HepG2 (cell line): ENCODE measurements around the gene RASAL1. TPM values are rescaled to one million over a fixed set of nuclear protein-coding genes. Genes with fewer than 3 reads are reported as not detected.

Experiments used
- ATAC-seq: fragments of 200-7000 bp; cut with Tn5 transposase; 3 replicates; pipeline ENCODE4 v1.9.1; 2020; ENCODE audit warnings: mild to moderate bottlenecking, moderate library complexity
- BruUV-seq: library from RNA; stranded (reverse); fragments of 400-500 nt; replicated peaks from 2 replicates; lab custom pipeline; 2021; lab: Mats Ljungman, UMichigan
- CTCF ChIA-PET: fragments of 300-600 bp; formaldehyde crosslinking; extraction: SDS; loops from one replicate; lab custom pipeline; 2021; ENCODE audit warnings: low total read pairs, inconsistent platforms, low intra/inter-chr PET ratio; lab: Yijun Ruan, JAX
- POLR2A ChIA-PET: fragments of 350-600 bp; sonication (Branson Sonifier 250); formaldehyde crosslinking; loops from one replicate; lab custom pipeline; 2020; ENCODE audit warnings: antibody characterized with exemption, inconsistent platforms; lab: Yijun Ruan, JAX
- DNase-seq: peaks from one replicate; pipeline ENCODE4 v3.0.0-alpha.2; 2015; ENCODE audit warnings: low spot score
- FAIRE-seq: peaks from 3 replicates; lab custom pipeline; 2011; peaks lifted over from hg19 to GRCh38; lab: Jason Lieb, UNC
- H2AFZ ChIP-seq: one replicate; pipeline ENCODE4 v1.6.1; 2011; ENCODE audit warnings: low read length, inconsistent platforms
- H3K27ac ChIP-seq: fragments of 300-600 bp; 3 replicates; pipeline ENCODE4 v1.8.0; 2011; ENCODE audit warnings: mixed run types, mild to moderate bottlenecking, mixed read lengths, low read length, inconsistent platforms; ENCODE audit not compliant: insufficient read depth; ENCODE audit errors: extremely low read length
- H3K27me3 ChIP-seq, 2 experiments: fragments of 200-600 bp in 1 of 2; 2 replicates in 1 of 2; 3 replicates in 1 of 2; pipeline versions ENCODE4 v1.6.0 to v1.8.0; 2011; ENCODE audit warnings: low read length in 2 of 2, mild to moderate bottlenecking in 2 of 2, moderate library complexity in 2 of 2, inconsistent platforms in 1 of 2; ENCODE audit not compliant: insufficient read depth in 2 of 2, control insufficient read depth in 1 of 2
- H3K36me3 ChIP-seq, 2 experiments: fragments of 200-600 bp in 1 of 2; replicated peaks in 1 of 2; 2 replicates in 1 of 2; 3 replicates in 1 of 2; pipeline versions ENCODE4 v1.5.1 to v1.8.0; 2011; ENCODE audit warnings: low read length in 2 of 2, inconsistent platforms in 1 of 2; ENCODE audit not compliant: insufficient read depth in 2 of 2, control insufficient read depth in 1 of 2
- H3K4me1 ChIP-seq: 2 replicates; pipeline ENCODE4 v1.5.1; 2012; ENCODE audit warnings: low read length, inconsistent platforms; ENCODE audit not compliant: insufficient read depth
- H3K4me2 ChIP-seq: 2 replicates; pipeline ENCODE4 v1.6.0; 2011; ENCODE audit warnings: low read depth, low read length, inconsistent platforms
- H3K4me3 ChIP-seq, 3 experiments: fragments of 200-600 bp in 1 of 3; sonication (generic), shearing (Covaris generic) in 1 of 3; replicated peaks in 1 of 3; 2 replicates each; pipeline ENCODE4 v1.5.1; 2011 to 2016; ENCODE audit warnings: low read length in 3 of 3, inconsistent platforms in 2 of 3, low read depth in 2 of 3, mild to moderate bottlenecking in 2 of 3, control low read depth in 1 of 3, mixed read lengths in 1 of 3; ENCODE audit not compliant: insufficient read depth in 1 of 3
- H3K79me2 ChIP-seq: one replicate; pipeline ENCODE4 v1.6.1; 2011; ENCODE audit warnings: low read length, inconsistent platforms; ENCODE audit not compliant: insufficient read depth
- H3K9ac ChIP-seq: 2 replicates; pipeline ENCODE4 v1.6.0; 2011; ENCODE audit warnings: mild to moderate bottlenecking, low read depth, low read length, inconsistent platforms; ENCODE audit not compliant: insufficient read depth
- H3K9me3 ChIP-seq: 2 replicates; pipeline ENCODE4 v1.5.1; 2012; ENCODE audit warnings: mild to moderate bottlenecking, low read length
- H4K20me1 ChIP-seq: 2 replicates; pipeline ENCODE4 v1.6.0; 2011; ENCODE audit warnings: inconsistent platforms, mild to moderate bottlenecking, low read length, moderate library complexity; ENCODE audit not compliant: insufficient read depth
- ARHGAP35 ChIP-seq: sonication (generic); formaldehyde crosslinking; IDR thresholded peaks from 2 replicates; pipeline ENCODE4 v1.9.0; 2022; ENCODE audit warnings: mild to moderate bottlenecking, inconsistent platforms, moderate library complexity, missing genetic modification reagents, borderline replicate concordance
- ARID2 ChIP-seq: sonication (generic); formaldehyde crosslinking; IDR thresholded peaks from 2 replicates; pipeline ENCODE4 v1.8.1; 2022; ENCODE audit warnings: mild to moderate bottlenecking, missing genetic modification reagents, borderline replicate concordance
- DR1 ChIP-seq: sonication (generic); formaldehyde crosslinking; IDR thresholded peaks from 2 replicates; pipeline ENCODE4 v1.8.0; 2021; ENCODE audit warnings: mild to moderate bottlenecking, missing genetic modification reagents, inconsistent platforms
- EEA1 ChIP-seq: sonication (generic); formaldehyde crosslinking; IDR thresholded peaks from 2 replicates; pipeline ENCODE4 v1.5.1; 2020; ENCODE audit warnings: mild to moderate bottlenecking, missing genetic modification reagents, borderline replicate concordance
- ESRRA ChIP-seq: sonication (generic); formaldehyde crosslinking; IDR thresholded peaks from 2 replicates; pipeline ENCODE4 v1.5.1; 2020; ENCODE audit warnings: mild to moderate bottlenecking, low read depth, missing genetic modification reagents
- FOXA3 ChIP-seq: IDR thresholded peaks from 2 replicates; pipeline ENCODE4 v1.6.1; 2016; ENCODE audit warnings: missing genetic modification reagents, missing compliant biosample characterization
- GFI1 ChIP-seq: sonication (generic); formaldehyde crosslinking; IDR thresholded peaks from 2 replicates; pipeline ENCODE4 v1.5.0; 2020; ENCODE audit warnings: missing genetic modification reagents, mild to moderate bottlenecking, borderline replicate concordance
- KLF16 ChIP-seq, 2 experiments: sonication (generic) in 1 of 2; formaldehyde crosslinking in 1 of 2; IDR thresholded peaks; 2 replicates each; pipeline versions ENCODE4 v1.6.1 to v1.8.0; 2016 to 2023; ENCODE audit warnings: missing genetic modification reagents in 2 of 2, missing compliant biosample characterization in 1 of 2
- PHF5A ChIP-seq: IDR thresholded peaks from one replicate; pipeline ENCODE4 v1.6.1; 2018; ENCODE audit warnings: low read depth, missing genetic modification reagents; ENCODE audit not compliant: unreplicated experiment
- RAD21 ChIP-seq: fragments of 450-650 bp; formaldehyde crosslinking; IDR thresholded peaks from 2 replicates; pipeline ENCODE4 v1.5.0; 2020; ENCODE audit warnings: mild to moderate bottlenecking
- ZFX ChIP-seq: sonication (generic); formaldehyde crosslinking; IDR thresholded peaks from 2 replicates; pipeline ENCODE4 v1.4.0; 2020; ENCODE audit warnings: mild to moderate bottlenecking, low read depth, missing genetic modification reagents, moderate library complexity
- ZMYM3 ChIP-seq: sonication (generic); formaldehyde crosslinking; IDR thresholded peaks from 2 replicates; pipeline ENCODE4 v1.5.1; 2020; ENCODE audit warnings: mild to moderate bottlenecking, missing genetic modification reagents
- ZNF12 ChIP-seq: sonication (generic); formaldehyde crosslinking; IDR thresholded peaks from 2 replicates; pipeline ENCODE4 v1.5.0; 2020; ENCODE audit warnings: missing genetic modification reagents
- ZNF629 ChIP-seq: sonication (generic); formaldehyde crosslinking; conservative IDR thresholded peaks from 2 replicates; pipeline ENCODE4 v1.5.0; 2020; ENCODE audit warnings: missing genetic modification reagents
- WGBS: methylation state at CpG from one replicate; pipeline ENCODE4 v1.1.6; 2017; ENCODE audit warnings: low lambda C conversion rate; 5-methylcytosine and 5-hydroxymethylcytosine counted together
- in situ Hi-C: cut with HindIII; loops from 2 replicates; pipeline ENCODE4 v1.10.0; 2017; ENCODE audit warnings: low pct_unique_long_range_greater_than_20kb; ENCODE audit not compliant: extremely low pct_ligation_motif_present
- intact Hi-C: fragments of 100-400 bp; cut with micrococcal nuclease; formaldehyde crosslinking; loops from one replicate; pipeline ENCODE4 v1.10.0; 2022; ENCODE audit not compliant: unreplicated experiment
- polyA plus RNA-seq, 8 experiments: library from polyadenylated mRNA; depleted of rRNA in 3 of 8; stranded (reverse) in 7 of 8; unstranded in 1 of 8; fragments of >200 nt; fragmentation: Illumina TruSeq in 4 of 8; extraction: Trizol in 4 of 8; gene quantifications; 2 replicates each; pipeline versions ENCODE4 v1.2.1 to v1.2.3, GENCODE V29; 2011 to 2016; ENCODE audit warnings: low read depth in 4 of 8, missing spikeins in 1 of 8, mixed read lengths in 1 of 8; ENCODE audit not compliant: insufficient read depth in 1 of 8
- total RNA-seq, 5 experiments: library from RNA; depleted of rRNA; stranded (reverse); fragments of >200 nt; fragmentation: Illumina TruSeq; extraction: Trizol; gene quantifications; 2 replicates each; pipeline ENCODE4 v1.2.3, GENCODE V29; 2016; ENCODE audit warnings: low read depth in 1 of 5
- TF ChIP-seq, protein P1 (sequence below): sonication (generic); IDR thresholded peaks from 2 replicates; pipeline ENCODE4 v1.6.1; 2016; ENCODE audit warnings: low read depth, borderline replicate concordance
- TF ChIP-seq, protein P2 (sequence below): sonication (generic); formaldehyde crosslinking; IDR thresholded peaks from 2 replicates; pipeline ENCODE4 v1.8.0; 2022; ENCODE audit warnings: mild to moderate bottlenecking, missing genetic modification reagents; ENCODE audit not compliant: insufficient replicate concordance
- TF ChIP-seq, protein P3 (sequence below): sonication (generic); formaldehyde crosslinking; IDR thresholded peaks from 2 replicates; pipeline ENCODE4 v1.8.1; 2023; ENCODE audit warnings: mild to moderate bottlenecking, inconsistent platforms, moderate library complexity, missing genetic modification reagents, borderline replicate concordance

The RASAL1 gene
- total and polyA plus RNA-seq, 2 of the 13 experiments (the other 11 are each of a cell fraction or from before 2014, with no cell fraction given) = not detected

DNA sequence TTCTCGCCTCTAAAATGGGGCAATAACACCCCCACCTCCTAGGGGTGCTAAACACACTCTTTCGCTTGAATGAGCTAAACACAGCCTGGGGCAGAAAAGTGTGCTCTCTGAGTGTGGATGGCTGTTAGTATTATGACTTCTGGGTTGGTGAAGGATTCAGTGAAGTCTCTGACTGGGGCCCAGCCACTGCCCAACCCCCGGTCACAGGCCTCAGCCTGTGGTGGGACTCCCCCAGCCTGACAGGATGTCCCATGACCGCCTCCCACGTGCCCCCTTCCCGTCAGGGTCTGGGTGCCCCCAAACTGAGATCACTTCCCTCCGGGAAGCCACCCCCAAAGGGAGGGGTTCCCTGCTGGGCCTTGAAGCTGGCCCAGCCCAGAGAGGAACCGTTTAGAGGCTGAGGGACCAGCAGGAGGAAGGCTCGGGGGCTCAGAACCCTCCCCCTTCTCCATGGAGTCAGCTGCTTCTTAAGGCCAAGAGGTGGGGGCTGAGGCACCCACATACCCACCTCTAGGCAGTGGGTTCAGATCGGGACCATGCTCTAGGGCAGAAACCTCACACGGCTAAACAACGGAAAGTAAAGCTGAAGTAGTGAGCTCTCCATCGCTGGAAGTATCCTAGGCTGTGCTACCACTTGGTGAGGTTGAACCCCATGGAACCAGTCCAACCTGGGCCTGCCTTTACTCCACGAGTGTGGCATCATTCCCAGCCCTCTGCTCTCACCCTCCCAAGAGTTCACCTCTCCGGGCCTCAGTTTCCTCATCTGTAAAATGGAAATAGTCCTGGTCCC, 65.2 kb downstream of the RASAL1 start:
- CTCF ChIA-PET = no interaction called here
- Histone ChIP-seq H3K79me2 (no peaks in the 10 kb centered on the region), H3K9ac (no peak overlapping the region), H3K27me3 (peaks cover 7 to 19% of the 10 kb centered on the region in 2 experiments; a peak in 4 of 5 replicates), H3K4me2 (no peak overlapping the region), H3K4me1 (peaks cover 23% of the 10 kb centered on the region), H4K20me1 (no peaks in the 10 kb centered on the region), H3K27ac (no peak overlapping the region), H3K36me3 (no peaks in the 10 kb centered on the region), H3K9me3 (no peaks in the 10 kb centered on the region), H2AFZ (no peak overlapping the region), H3K4me3 (no peak overlapping the region)
- intact Hi-C loops (no loop called here), in situ Hi-C loops (no loop called here)
- DNase-seq = no peak
- FAIRE-seq = no peak
- TF ChIP-seq, protein P1, sequence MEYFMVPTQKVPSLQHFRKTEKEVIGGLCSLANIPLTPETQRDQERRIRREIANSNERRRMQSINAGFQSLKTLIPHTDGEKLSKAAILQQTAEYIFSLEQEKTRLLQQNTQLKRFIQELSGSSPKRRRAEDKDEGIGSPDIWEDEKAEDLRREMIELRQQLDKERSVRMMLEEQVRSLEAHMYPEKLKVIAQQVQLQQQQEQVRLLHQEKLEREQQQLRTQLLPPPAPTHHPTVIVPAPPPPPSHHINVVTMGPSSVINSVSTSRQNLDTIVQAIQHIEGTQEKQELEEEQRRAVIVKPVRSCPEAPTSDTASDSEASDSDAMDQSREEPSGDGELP = no peak
- TF ChIP-seq, protein P2, sequence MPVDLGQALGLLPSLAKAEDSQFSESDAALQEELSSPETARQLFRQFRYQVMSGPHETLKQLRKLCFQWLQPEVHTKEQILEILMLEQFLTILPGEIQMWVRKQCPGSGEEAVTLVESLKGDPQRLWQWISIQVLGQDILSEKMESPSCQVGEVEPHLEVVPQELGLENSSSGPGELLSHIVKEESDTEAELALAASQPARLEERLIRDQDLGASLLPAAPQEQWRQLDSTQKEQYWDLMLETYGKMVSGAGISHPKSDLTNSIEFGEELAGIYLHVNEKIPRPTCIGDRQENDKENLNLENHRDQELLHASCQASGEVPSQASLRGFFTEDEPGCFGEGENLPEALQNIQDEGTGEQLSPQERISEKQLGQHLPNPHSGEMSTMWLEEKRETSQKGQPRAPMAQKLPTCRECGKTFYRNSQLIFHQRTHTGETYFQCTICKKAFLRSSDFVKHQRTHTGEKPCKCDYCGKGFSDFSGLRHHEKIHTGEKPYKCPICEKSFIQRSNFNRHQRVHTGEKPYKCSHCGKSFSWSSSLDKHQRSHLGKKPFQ (CRISPR knock-in tag) = no peak
- TF ChIP-seq ZMYM3 (CRISPR knock-in tag) = 0 out of 2 replicates have a peak, but pooled peaks have one; percentile 36
- TF ChIP-seq, protein P3, sequence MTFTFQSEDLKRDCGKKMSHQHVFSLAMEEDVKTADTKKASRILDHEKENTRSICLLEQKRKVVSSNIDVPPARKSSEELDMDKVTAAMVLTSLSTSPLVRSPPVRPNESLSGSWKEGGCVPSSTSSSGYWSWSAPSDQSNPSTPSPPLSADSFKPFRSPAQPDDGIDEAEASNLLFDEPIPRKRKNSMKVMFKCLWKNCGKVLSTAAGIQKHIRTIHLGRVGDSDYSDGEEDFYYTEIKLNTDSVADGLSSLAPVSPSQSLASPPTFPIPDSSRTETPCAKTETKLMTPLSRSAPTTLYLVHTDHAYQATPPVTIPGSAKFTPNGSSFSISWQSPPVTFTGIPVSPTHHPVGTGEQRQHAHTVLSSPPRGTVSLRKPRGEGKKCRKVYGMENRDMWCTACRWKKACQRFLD (CRISPR knock-in tag) = no peak
- no peak for TF ChIP-seq RAD21 (CRISPR knock-in tag)
- peak; percentile 58 for TF ChIP-seq ZNF629 (CRISPR knock-in tag)
- TF ChIP-seq DR1 (CRISPR knock-in tag) = no peak
- no peak for TF ChIP-seq ARID2 (CRISPR knock-in tag)
- TF ChIP-seq ARHGAP35 (CRISPR knock-in tag) = no peak
- no peak for TF ChIP-seq ZFX (CRISPR knock-in tag)
- no peak for TF ChIP-seq EEA1 (CRISPR knock-in tag)
- no peak for TF ChIP-seq ESRRA (CRISPR knock-in tag)
- no peak for TF ChIP-seq PHF5A (CRISPR knock-in tag)
- TF ChIP-seq ZNF12 (CRISPR knock-in tag) = no peak
- no peak for TF ChIP-seq GFI1
- TF ChIP-seq FOXA3 (CRISPR knock-in tag) = no peak
- no peak for TF ChIP-seq KLF16 (CRISPR knock-in tag; IDR thresholded peaks at IDR 0.05)
- WGBS = 22% methylated on average over 6 of the region's 15 CpGs
- BruUV-seq = no TSS peak
- POLR2A ChIA-PET = no interaction called here
- no peak for ATAC-seq
